Ishikawa (cell line): ENCODE measurements around the gene SLC9A9.

Experiments
- CEBPB ChIP-seq: IDR thresholded peaks from 2 replicates; pipeline ENCODE4 v1.6.1; 2012
- CREB1 ChIP-seq: IDR thresholded peaks from 2 replicates; pipeline ENCODE4 v1.6.1; 2012; ENCODE audit warnings: low read depth
- EP300 ChIP-seq: IDR thresholded peaks from 2 replicates; pipeline ENCODE4 v1.6.1; 2012; ENCODE audit warnings: borderline replicate concordance
- FOXM1 ChIP-seq: IDR thresholded peaks from 2 replicates; pipeline ENCODE4 v1.6.1; 2012; ENCODE audit warnings: low read depth, borderline replicate concordance
- MAX ChIP-seq: IDR thresholded peaks from 2 replicates; pipeline ENCODE4 v1.6.1; 2012
- RAD21 ChIP-seq: IDR thresholded peaks from 2 replicates; pipeline ENCODE4 v1.6.1; 2012; ENCODE audit warnings: low read depth
- TAF1 ChIP-seq: IDR thresholded peaks from 2 replicates; pipeline ENCODE4 v1.6.1; 2012; ENCODE audit warnings: low read depth, mild to moderate bottlenecking
- TEAD4 ChIP-seq: IDR thresholded peaks from 2 replicates; pipeline ENCODE4 v1.6.1; 2012
- YY1 ChIP-seq: IDR thresholded peaks from 2 replicates; pipeline ENCODE4 v1.6.1; 2012; ENCODE audit warnings: low read depth
- ZBTB7A ChIP-seq: IDR thresholded peaks from 2 replicates; pipeline ENCODE4 v1.6.1; 2012; ENCODE audit warnings: low read depth
- TF ChIP-seq, protein P1 (sequence below): IDR thresholded peaks from 2 replicates; pipeline ENCODE4 v1.6.1; 2012; ENCODE audit warnings: low read depth, mild to moderate bottlenecking

DNA sequence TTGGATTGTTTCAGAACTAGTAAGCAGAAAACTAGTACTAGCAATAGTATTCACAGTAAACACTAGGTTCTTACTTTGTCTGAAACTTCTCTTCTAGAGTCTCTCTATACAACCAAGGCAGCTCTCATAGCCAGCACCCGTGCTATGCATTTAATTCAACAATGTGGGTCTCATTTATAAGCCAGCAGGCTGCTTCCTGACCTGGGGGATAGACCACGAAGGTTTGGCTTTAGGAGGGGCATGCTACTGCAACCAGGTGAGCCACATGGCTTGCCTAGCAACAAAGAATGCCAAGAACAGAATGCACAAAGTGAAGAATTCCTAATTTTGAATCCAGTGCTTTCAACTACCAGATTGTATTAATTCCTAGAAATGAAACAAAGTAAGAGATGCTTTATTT lies 514.9 kb downstream of the SLC9A9 start:
- TF ChIP-seq CEBPB (no peak), MAX (no peak), CREB1 (no peak), EP300 (no peak), FOXM1 (no peak), YY1 (no peak), TAF1 (no peak), TEAD4 (no peak), RAD21 (no peak), ZBTB7A (no peak)
- TF ChIP-seq, protein P1, sequence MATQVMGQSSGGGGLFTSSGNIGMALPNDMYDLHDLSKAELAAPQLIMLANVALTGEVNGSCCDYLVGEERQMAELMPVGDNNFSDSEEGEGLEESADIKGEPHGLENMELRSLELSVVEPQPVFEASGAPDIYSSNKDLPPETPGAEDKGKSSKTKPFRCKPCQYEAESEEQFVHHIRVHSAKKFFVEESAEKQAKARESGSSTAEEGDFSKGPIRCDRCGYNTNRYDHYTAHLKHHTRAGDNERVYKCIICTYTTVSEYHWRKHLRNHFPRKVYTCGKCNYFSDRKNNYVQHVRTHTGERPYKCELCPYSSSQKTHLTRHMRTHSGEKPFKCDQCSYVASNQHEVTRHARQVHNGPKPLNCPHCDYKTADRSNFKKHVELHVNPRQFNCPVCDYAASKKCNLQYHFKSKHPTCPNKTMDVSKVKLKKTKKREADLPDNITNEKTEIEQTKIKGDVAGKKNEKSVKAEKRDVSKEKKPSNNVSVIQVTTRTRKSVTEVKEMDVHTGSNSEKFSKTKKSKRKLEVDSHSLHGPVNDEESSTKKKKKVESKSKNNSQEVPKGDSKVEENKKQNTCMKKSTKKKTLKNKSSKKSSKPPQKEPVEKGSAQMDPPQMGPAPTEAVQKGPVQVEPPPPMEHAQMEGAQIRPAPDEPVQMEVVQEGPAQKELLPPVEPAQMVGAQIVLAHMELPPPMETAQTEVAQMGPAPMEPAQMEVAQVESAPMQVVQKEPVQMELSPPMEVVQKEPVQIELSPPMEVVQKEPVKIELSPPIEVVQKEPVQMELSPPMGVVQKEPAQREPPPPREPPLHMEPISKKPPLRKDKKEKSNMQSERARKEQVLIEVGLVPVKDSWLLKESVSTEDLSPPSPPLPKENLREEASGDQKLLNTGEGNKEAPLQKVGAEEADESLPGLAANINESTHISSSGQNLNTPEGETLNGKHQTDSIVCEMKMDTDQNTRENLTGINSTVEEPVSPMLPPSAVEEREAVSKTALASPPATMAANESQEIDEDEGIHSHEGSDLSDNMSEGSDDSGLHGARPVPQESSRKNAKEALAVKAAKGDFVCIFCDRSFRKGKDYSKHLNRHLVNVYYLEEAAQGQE: no peak
